Adrenal gland (tissue), 12 donors: ENCODE results near the gene PLEKHG4B. TPM values are rescaled to one million over a fixed set of nuclear protein-coding genes. Genes with fewer than 3 reads are reported as not detected.

Experiments
- DNase-seq, 7 donors: peaks; one replicate each; pipeline ENCODE4 v3.0.0-alpha.2; 2019 to 2020
- H3K27ac ChIP-seq, 5 donors: fragments of 200-600 bp; sonication (generic) in 4 of 5; 1 replicate in 3 of 5; 2 replicates in 2 of 5; pipeline versions ENCODE4 v1.5.1 to v1.8.0; 2016 to 2020; ENCODE audit warnings: mild to moderate bottlenecking in 1 of 5
- H3K27me3 ChIP-seq: fragments of 200-600 bp; 2 replicates; pipeline ENCODE4 v1.8.0; 2021
- H3K36me3 ChIP-seq, 2 donors: fragments of 200-600 bp; replicated peaks in 1 of 2; 1 replicate in 1 of 2; 2 replicates in 1 of 2; pipeline versions ENCODE4 v1.5.1 to v1.8.0; 2018 to 2022
- H3K4me1 ChIP-seq, 2 donors: fragments of 200-600 bp; replicated peaks in 1 of 2; 1 replicate in 1 of 2; 2 replicates in 1 of 2; pipeline versions ENCODE4 v1.5.1 to v1.8.0; 2018 to 2021
- H3K4me3 ChIP-seq, 4 donors: fragments of 200-600 bp; sonication (generic) in 3 of 4; one replicate each; pipeline ENCODE4 v1.5.1; 2016 to 2018
- H3K9me3 ChIP-seq, 3 donors: fragments of 200-600 bp; sonication (generic) in 1 of 3; replicated peaks in 1 of 3; 1 replicate in 2 of 3; 2 replicates in 1 of 3; pipeline versions ENCODE4 v1.5.1 to v1.8.0; 2016 to 2021
- POLR2A ChIP-seq, 2 donors: fragments of 450-650 bp; IDR thresholded peaks; one replicate each; pipeline ENCODE4 v1.6.1; 2017; ENCODE audit warnings: antibody characterized with exemption in 2 of 2, mild to moderate bottlenecking in 2 of 2, moderate library complexity in 1 of 2
- WGBS, 4 donors: extraction: QIAGEN DNeasy Blood & Tissue Kit in 2 of 4; methylation state at CpG; one replicate each; pipeline versions ENCODE4 v1.1.5 to v1.1.7; 2013 to 2017; 5-methylcytosine and 5-hydroxymethylcytosine counted together
- intact Hi-C, 2 donors: fragments of 100-400 bp; cut with DNase I; formaldehyde crosslinking; loops; one replicate each; pipeline versions ENCODE4 v1.14.1 to v1.15.0; 2022 to 2023
- polyA plus RNA-seq, 3 donors: library from polyadenylated mRNA; stranded (reverse); fragments of 200-250 nt in 2 of 3; fragments of 350-450 nt in 1 of 3; fragmentation: Illumina TruSeq in 1 of 3; extraction: RNeasy Lipid Tissue Mini Kit (QIAGEN cat#74804) in 1 of 3; gene quantifications; one replicate each; pipeline ENCODE4 v1.2.3, GENCODE V29; 2013 to 2014
- total RNA-seq, 9 donors: library from RNA; depleted of rRNA in 4 of 9; stranded (reverse); fragments of >200 nt in 4 of 9; fragments of 120-200 nt in 1 of 9; fragmentation: NEBNext Ultra II Directional in 1 of 9; extraction: Animal tissue kit (Norgen Biotek cat#: 25700) in 1 of 9; gene quantifications; one replicate each; pipeline versions ENCODE4 v1.1.0 to v1.2.4, GENCODE V29; 2013 to 2023
- TF ChIP-seq, protein P1 (sequence below), 6 experiments: fragments of 450-650 bp in 4 of 6; fragments of 200-600 bp in 2 of 6; sonication (generic) in 1 of 6; IDR thresholded peaks; 1 replicate in 5 of 6; 2 replicates in 1 of 6; pipeline versions ENCODE4 v1.5.1 to v1.8.0; 2016 to 2021; ENCODE audit warnings: antibody characterized with exemption in 6 of 6, mild to moderate bottlenecking in 2 of 6, moderate library complexity in 1 of 6
- donor health status: healthy with polysubstance abuse.
- donor health status: Bipolar disorder and iron deficiency.
- donor health status: DM: yes; HTN: yes; CAD: no.
- donor health status: DM: no; HTN: no; CAD: no.
- donor health status: DM: no; HTN: no; CAD: no.
- donor health status: DM: yes; HTN: yes; CAD: no.

Gene PLEKHG4B
- total and polyA plus RNA-seq, 12 donors, result 0.03 to 3.4 (median 0.12) TPM

DNA sequence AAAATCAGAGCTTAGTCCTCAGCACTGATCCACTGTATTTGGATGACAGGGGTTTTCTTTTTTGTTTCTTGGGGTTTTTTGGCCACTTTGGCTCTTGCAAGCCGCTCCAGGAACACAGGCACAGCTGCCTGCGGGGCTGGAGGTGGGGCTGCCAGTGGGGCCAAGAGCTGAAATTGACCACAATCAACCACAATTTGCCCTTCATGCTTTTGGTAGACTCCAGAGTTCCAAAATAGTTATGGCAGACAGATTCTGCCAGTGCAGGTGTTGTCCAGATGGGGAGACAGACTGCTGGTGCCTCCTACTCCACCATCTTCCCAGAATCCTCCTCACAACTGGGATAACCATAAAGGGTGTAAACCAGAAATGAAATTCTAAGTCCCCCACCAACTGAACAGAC lies 36.5 kb downstream of the PLEKHG4B start:
- Histone ChIP-seq H3K27ac (no peak overlapping the region), H3K36me3 (no peaks in the 10 kb centered on the region), H3K4me3 (no peak overlapping the region), H3K9me3 (no peaks in the 10 kb centered on the region), H3K4me1 (no peaks in the 10 kb centered on the region), H3K27me3 (no peaks in the 10 kb centered on the region)
- TF ChIP-seq POLR2A (IDR thresholded peaks at IDR 0.05), result no peak
- TF ChIP-seq, protein P1, sequence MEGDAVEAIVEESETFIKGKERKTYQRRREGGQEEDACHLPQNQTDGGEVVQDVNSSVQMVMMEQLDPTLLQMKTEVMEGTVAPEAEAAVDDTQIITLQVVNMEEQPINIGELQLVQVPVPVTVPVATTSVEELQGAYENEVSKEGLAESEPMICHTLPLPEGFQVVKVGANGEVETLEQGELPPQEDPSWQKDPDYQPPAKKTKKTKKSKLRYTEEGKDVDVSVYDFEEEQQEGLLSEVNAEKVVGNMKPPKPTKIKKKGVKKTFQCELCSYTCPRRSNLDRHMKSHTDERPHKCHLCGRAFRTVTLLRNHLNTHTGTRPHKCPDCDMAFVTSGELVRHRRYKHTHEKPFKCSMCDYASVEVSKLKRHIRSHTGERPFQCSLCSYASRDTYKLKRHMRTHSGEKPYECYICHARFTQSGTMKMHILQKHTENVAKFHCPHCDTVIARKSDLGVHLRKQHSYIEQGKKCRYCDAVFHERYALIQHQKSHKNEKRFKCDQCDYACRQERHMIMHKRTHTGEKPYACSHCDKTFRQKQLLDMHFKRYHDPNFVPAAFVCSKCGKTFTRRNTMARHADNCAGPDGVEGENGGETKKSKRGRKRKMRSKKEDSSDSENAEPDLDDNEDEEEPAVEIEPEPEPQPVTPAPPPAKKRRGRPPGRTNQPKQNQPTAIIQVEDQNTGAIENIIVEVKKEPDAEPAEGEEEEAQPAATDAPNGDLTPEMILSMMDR (IDR thresholded peaks at IDR 0.05), result no peak
- DNase-seq, result no peak
- intact Hi-C loops, result no loop called here
- 81 to 96% (median 93%) methylated on average over 2 of the region's 2 CpGs for WGBS, 4 donors

DNA sequence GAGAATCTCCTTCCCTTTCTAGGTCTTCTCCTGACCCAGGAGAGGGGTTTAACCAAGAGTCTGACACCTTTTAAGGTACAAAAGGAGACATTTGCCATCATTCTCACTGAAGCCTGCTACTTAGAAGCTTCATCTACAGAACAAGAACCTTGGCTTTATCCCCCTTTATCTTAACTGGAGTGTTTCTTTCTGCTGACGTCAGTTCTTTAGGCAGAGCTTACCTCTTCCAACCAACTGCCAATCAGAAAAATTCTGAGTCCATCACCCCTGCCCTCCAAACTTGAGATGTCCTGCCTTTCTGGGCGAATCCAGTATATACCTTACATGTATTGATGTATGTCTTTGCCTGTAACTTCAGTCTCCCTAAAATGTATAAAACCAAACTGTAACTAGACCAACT lies 37.2 kb downstream of the PLEKHG4B start:
- Histone ChIP-seq H3K4me3 (no peak overlapping the region), H3K27ac (no peak overlapping the region), H3K27me3 (no peaks in the 10 kb centered on the region), H3K9me3 (no peaks in the 10 kb centered on the region), H3K4me1 (no peaks in the 10 kb centered on the region), H3K36me3 (no peaks in the 10 kb centered on the region)
- intact Hi-C loops, result no loop called here
- 50 to 61% (median 57%) methylated on average over 2 of the region's 2 CpGs for WGBS, 4 donors
- no peak for TF ChIP-seq POLR2A (IDR thresholded peaks at IDR 0.05)
- TF ChIP-seq, protein P1 (IDR thresholded peaks at IDR 0.05), result no peak
- no peak for DNase-seq

DNA sequence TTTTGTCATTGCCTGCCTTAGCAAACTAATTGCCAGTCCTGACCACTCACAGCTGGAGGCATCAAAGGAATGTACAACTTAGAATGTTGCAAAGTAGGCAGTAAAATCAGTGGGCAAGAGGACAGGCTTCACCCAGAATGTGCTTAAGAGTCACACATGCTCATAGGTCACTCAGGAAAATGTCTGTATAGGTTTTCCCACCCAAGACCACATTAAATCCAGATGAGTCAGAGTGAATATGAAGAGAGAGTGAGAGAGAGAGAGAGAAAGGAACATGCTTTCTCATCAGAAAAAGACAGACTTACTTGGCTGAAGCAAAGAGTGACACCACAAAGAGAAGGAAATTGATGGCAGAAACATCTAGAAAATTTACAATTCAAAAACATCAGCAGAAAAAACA lies 37.9 kb downstream of the PLEKHG4B start:
- no peaks in the 10 kb centered on the region for H3K36me3 ChIP-seq
- intact Hi-C loops, result no loop called here
- DNase-seq, result no peak
- no peaks in the 10 kb centered on the region for H3K9me3 ChIP-seq
- TF ChIP-seq POLR2A (IDR thresholded peaks at IDR 0.05), result no peak
- TF ChIP-seq, protein P1 (IDR thresholded peaks at IDR 0.05), result no peak
- H3K4me3 ChIP-seq, result no peak overlapping the region
- no peaks in the 10 kb centered on the region for H3K4me1 ChIP-seq
- H3K27me3 ChIP-seq, result no peaks in the 10 kb centered on the region
- no peak overlapping the region for H3K27ac ChIP-seq

DNA sequence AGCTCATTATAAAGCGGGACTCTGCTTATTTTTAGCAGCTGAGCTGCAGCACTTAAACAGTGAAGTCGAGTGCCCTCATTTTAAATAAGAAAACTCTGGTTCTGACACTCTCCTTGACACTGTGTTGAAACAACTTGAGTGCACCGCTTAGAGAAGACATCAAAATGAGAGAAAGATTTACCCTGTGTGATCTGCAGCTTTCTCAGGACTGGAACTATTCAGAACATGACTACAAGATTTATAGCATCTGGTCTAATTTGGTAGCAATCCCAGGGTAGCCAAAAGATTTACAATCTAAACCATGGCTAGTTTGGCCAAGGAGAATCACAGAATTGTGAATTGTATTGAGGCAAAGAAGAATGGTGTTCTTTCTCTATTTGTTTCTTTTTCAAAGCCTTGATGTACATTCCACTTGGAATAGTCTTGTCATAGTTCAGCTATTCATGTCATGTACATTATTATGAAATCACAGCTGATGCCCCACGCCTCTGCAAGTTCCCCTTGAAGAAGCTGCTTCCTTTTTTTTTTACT lies 38.7 kb downstream of the PLEKHG4B start:
- no peaks in the 10 kb centered on the region for H3K4me1 ChIP-seq
- H3K27me3 ChIP-seq, result no peaks in the 10 kb centered on the region
- intact Hi-C loops, result no loop called here
- H3K4me3 ChIP-seq, result no peak overlapping the region
- TF ChIP-seq, protein P1 (IDR thresholded peaks at IDR 0.05), result no peak
- no peak for TF ChIP-seq POLR2A (IDR thresholded peaks at IDR 0.05)
- 34 to 44% (median 38%) methylated on average over 4 of the region's 4 CpGs for WGBS, 4 donors
- no peaks in the 10 kb centered on the region for H3K9me3 ChIP-seq
- H3K27ac ChIP-seq, result no peak overlapping the region
- no peak for DNase-seq
- no peaks in the 10 kb centered on the region for H3K36me3 ChIP-seq
